SK-N-SH (cell line): ENCODE data around the gene OCA2. TPM values are rescaled to one million over a fixed set of nuclear protein-coding genes. Genes with fewer than 3 reads are reported as not detected.

ENCODE experiments used
- CTCF ChIA-PET: fragments of 300-600, 350-600 bp; formaldehyde crosslinking; extraction: SDS; loops from one replicate; lab custom pipeline; 2021; lab: Yijun Ruan, JAX
- POLR2A ChIA-PET: fragments of 350-600 bp; sonication (Branson Sonifier 250); formaldehyde crosslinking; extraction: SDS; loops from one replicate; lab custom pipeline; 2020; ENCODE audit warnings: antibody characterized with exemption, inconsistent platforms; lab: Yijun Ruan, JAX
- DNase-seq: peaks from one replicate; pipeline ENCODE4 v3.0.0; 2012
- H2AFZ ChIP-seq: fragments of 200-600 bp; sonication (generic); 2 replicates; pipeline ENCODE4 v1.8.1; 2016; ENCODE audit warnings: antibody characterized with exemption, mild to moderate bottlenecking, low read depth
- H3F3A ChIP-seq: fragments of 200-600 bp; sonication (generic); replicated peaks from 2 replicates; pipeline ENCODE3; 2016; ENCODE audit warnings: antibody characterized with exemption, mild to moderate bottlenecking; ENCODE audit not compliant: insufficient read depth
- H3K27ac ChIP-seq, 2 experiments: fragments of 200-500 bp in 1 of 2; fragments of 200-600 bp in 1 of 2; sonication (Bioruptor generic) in 1 of 2; sonication (generic), shearing (Covaris generic) in 1 of 2; 2 replicates each; pipeline versions ENCODE4 v1.5.1 to v1.6.1; 2014 to 2016; ENCODE audit warnings: low read depth in 2 of 2, inconsistent platforms in 1 of 2, low read length in 1 of 2, mild to moderate bottlenecking in 1 of 2, mixed read lengths in 1 of 2
- H3K27me3 ChIP-seq: fragments of 200-600 bp; sonication (generic), shearing (Covaris generic); 2 replicates; pipeline ENCODE4 v1.6.1; 2016; ENCODE audit warnings: mixed run types; ENCODE audit not compliant: insufficient read depth
- H3K36me3 ChIP-seq, 2 experiments: fragments of 200-500 bp in 1 of 2; fragments of 200-600 bp in 1 of 2; sonication (Bioruptor generic) in 1 of 2; sonication (generic) in 1 of 2; replicated peaks in 1 of 2; 2 replicates each; pipeline versions ENCODE3 to v1.5.1; 2014 to 2016; ENCODE audit warnings: low read length in 1 of 2, mild to moderate bottlenecking in 1 of 2; ENCODE audit not compliant: insufficient read depth in 2 of 2, control insufficient read depth in 1 of 2
- H3K4me1 ChIP-seq, 2 experiments: fragments of 200-500 bp in 1 of 2; fragments of 200-600 bp in 1 of 2; sonication (Bioruptor generic) in 1 of 2; sonication (generic), shearing (Covaris generic) in 1 of 2; 2 replicates each; pipeline versions ENCODE4 v1.5.1 to v1.6.1; 2014 to 2016; ENCODE audit warnings: low read depth in 1 of 2, low read length in 1 of 2, mixed run types in 1 of 2; ENCODE audit not compliant: insufficient read depth in 2 of 2, control insufficient read depth in 1 of 2
- H3K4me2 ChIP-seq: fragments of 200-600 bp; sonication (generic), shearing (Covaris generic); 2 replicates; pipeline ENCODE4 v1.6.1; 2017; ENCODE audit warnings: mixed run types
- H3K4me3 ChIP-seq, 2 experiments: fragments of 200-500 bp in 1 of 2; fragments of 200-600 bp in 1 of 2; sonication (Bioruptor generic) in 1 of 2; sonication (generic), shearing (Covaris generic) in 1 of 2; 2 replicates each; pipeline versions ENCODE4 v1.5.1 to v1.8.1; 2014 to 2016; ENCODE audit warnings: low read depth in 2 of 2, inconsistent platforms in 1 of 2, low read length in 1 of 2, mild to moderate bottlenecking in 1 of 2, mixed read lengths in 1 of 2, moderate library complexity in 1 of 2
- H3K79me2 ChIP-seq: fragments of 200-600 bp; sonication (generic); 2 replicates; pipeline ENCODE4 v1.8.1; 2017; ENCODE audit warnings: mild to moderate bottlenecking; ENCODE audit not compliant: insufficient read depth
- H3K9ac ChIP-seq: fragments of 200-600 bp; sonication (generic); 2 replicates; pipeline ENCODE4 v1.6.1; 2017; ENCODE audit warnings: mixed run types
- H3K9me2 ChIP-seq: fragments of 200-600 bp; sonication (generic); 2 replicates; pipeline ENCODE4 v1.6.1; 2017; ENCODE audit warnings: mixed run types
- H3K9me3 ChIP-seq: fragments of 200-600 bp; sonication (generic); 2 replicates; pipeline ENCODE4 v1.6.1; 2017; ENCODE audit warnings: mixed run types, mild to moderate bottlenecking, moderate library complexity
- H4K20me1 ChIP-seq: fragments of 200-600 bp; sonication (generic); 2 replicates; pipeline ENCODE4 v1.6.1; 2017; ENCODE audit warnings: mild to moderate bottlenecking, mixed run types; ENCODE audit not compliant: insufficient read depth
- CHD2 ChIP-seq: fragments of 150-350 bp; IDR thresholded peaks from 2 replicates; pipeline ENCODE4 v1.6.1; 2018; ENCODE audit warnings: low read length; ENCODE audit not compliant: partially characterized antibody
- ELF1 ChIP-seq: IDR thresholded peaks from 2 replicates; pipeline ENCODE4 v1.4.0; 2012
- FOSL2 ChIP-seq: IDR thresholded peaks from 2 replicates; pipeline ENCODE4 v1.4.0; 2012; ENCODE audit warnings: low read depth, mild to moderate bottlenecking, moderate library complexity, borderline replicate concordance
- FOXJ3 ChIP-seq: sonication (generic); formaldehyde crosslinking; IDR thresholded peaks from 2 replicates; pipeline ENCODE4 v1.5.1; 2020; ENCODE audit warnings: mild to moderate bottlenecking, missing genetic modification reagents
- NRF1 ChIP-seq: IDR thresholded peaks from 2 replicates; pipeline ENCODE4 v1.6.1; 2012; ENCODE audit warnings: low read depth, mild to moderate bottlenecking, low read length
- PBX3 ChIP-seq: IDR thresholded peaks from 2 replicates; pipeline ENCODE4; 2012
- POLR2AphosphoS5 ChIP-seq: IDR thresholded peaks from 2 replicates; pipeline ENCODE4 v1.6.1; 2012; ENCODE audit warnings: low read depth, low read length
- RFX5 ChIP-seq: IDR thresholded peaks from 2 replicates; pipeline ENCODE4 v1.6.1; 2012; ENCODE audit warnings: mild to moderate bottlenecking, improper control_type of control experiment, low read length
- RXRA ChIP-seq: IDR thresholded peaks from 2 replicates; pipeline ENCODE4 v1.4.0; 2012; ENCODE audit warnings: low read depth, mild to moderate bottlenecking, borderline replicate concordance
- SMC3 ChIP-seq: IDR thresholded peaks from 2 replicates; pipeline ENCODE4 v1.6.1; 2012; ENCODE audit warnings: low read depth, low read length, improper control_type of control experiment
- TAF1 ChIP-seq: IDR thresholded peaks from 2 replicates; pipeline ENCODE4 v1.6.1; 2012; ENCODE audit warnings: low read depth, mild to moderate bottlenecking, low read length, moderate library complexity, borderline replicate concordance
- YY1 ChIP-seq: IDR thresholded peaks from 2 replicates; pipeline ENCODE4 v1.4.0; 2012; ENCODE audit warnings: low read depth, mild to moderate bottlenecking
- ZBTB33 ChIP-seq: IDR thresholded peaks from 2 replicates; pipeline ENCODE4 v1.4.0; 2012; ENCODE audit warnings: low read depth, borderline replicate concordance
- WGBS: methylation state at CpG from one replicate; pipeline ENCODE4 v1.1.6; 2017; ENCODE audit warnings: low lambda C conversion rate; 5-methylcytosine and 5-hydroxymethylcytosine counted together
- polyA plus RNA-seq, 3 experiments: library from polyadenylated mRNA; depleted of rRNA; stranded (reverse); fragments of >200 nt; gene quantifications; 2 replicates each; pipeline ENCODE4 v1.2.3, GENCODE V29; 2012

Gene OCA2
- polyA plus RNA-seq, 1 of the 3 experiments (the other 2 are of a cell fraction): 0.16 TPM

GRCh38 chr15:28060005-28060404 lies 39.1 kb downstream of the OCA2 start:
- peaks cover 0 to 13% of the 10 kb centered on the region in 2 experiments; a peak in 1 of 4 replicates for H3K4me1 ChIP-seq
- no peaks in the 10 kb centered on the region for H3K9me3 ChIP-seq
- no peak overlapping the region for H2AFZ ChIP-seq
- no peaks in the 10 kb centered on the region for H3K79me2 ChIP-seq
- no peak overlapping the region for H3K9ac ChIP-seq
- no peaks in the 10 kb centered on the region for H3F3A ChIP-seq
- no peak for TF ChIP-seq YY1
- TF ChIP-seq ELF1: no peak
- TF ChIP-seq SMC3: no peak
- no peak for TF ChIP-seq FOSL2
- TF ChIP-seq TAF1: no peak
- TF ChIP-seq PBX3: no peak
- TF ChIP-seq POLR2AphosphoS5: no peak
- TF ChIP-seq FOXJ3: no peak
- DNase-seq: no peak
- no peaks in the 10 kb centered on the region for H3K9me2 ChIP-seq
- H3K27ac ChIP-seq: no peak overlapping the region
- no peaks in the 10 kb centered on the region for H3K27me3 ChIP-seq
- WGBS: 67% methylated on average over 6 of the region's 8 CpGs
- no peak overlapping the region for H3K4me3 ChIP-seq
- H3K36me3 ChIP-seq: no peaks in the 10 kb centered on the region
- H3K4me2 ChIP-seq: no peak overlapping the region
- H4K20me1 ChIP-seq: no peaks in the 10 kb centered on the region
- CTCF ChIA-PET: interaction anchor here (0.8 to 5.9 kb wide), 4 partner anchors 8 to 348 kb away, joined by 3 to 26 read pairs (median 3); no protein-coding TSS in a partner anchor
- POLR2A ChIA-PET: no interaction called here

- Histone ChIP-seq H3K27me3 (no peaks in the 10 kb centered on the region), H3K4me1 (peaks cover 0 to 14% of the 10 kb centered on the region in 2 experiments; a peak in 1 of 4 replicates), H3K9ac (no peak overlapping the region), H3K9me2 (no peaks in the 10 kb centered on the region), H4K20me1 (no peaks in the 10 kb centered on the region), H3K36me3 (no peaks in the 10 kb centered on the region), H3K4me2 (no peak overlapping the region), H3K27ac (no peak overlapping the region)
- CTCF ChIA-PET: interaction anchor here (5.9 kb wide), 1 partner anchor 37 kb away, joined by 26 read pairs; no protein-coding TSS in a partner anchor
- WGBS: 73% methylated on average over 6 of the region's 6 CpGs
- TF ChIP-seq ZBTB33: no peak
- no peak for TF ChIP-seq FOXJ3
- no peak for TF ChIP-seq YY1
- TF ChIP-seq POLR2AphosphoS5: no peak
- no peak for TF ChIP-seq RXRA
- TF ChIP-seq CHD2: no peak
- TF ChIP-seq NRF1: no peak
- no peak for TF ChIP-seq RFX5
- TF ChIP-seq, all 33 proteins: peak for 0
- no peak for DNase-seq
- Histone ChIP-seq H3K79me2 (no peaks in the 10 kb centered on the region), H3F3A (no peaks in the 10 kb centered on the region), H2AFZ (no peak overlapping the region), H3K4me3 (no peak overlapping the region), H3K9me3 (no peaks in the 10 kb centered on the region)
- POLR2A ChIA-PET: no interaction called here
Observed at GRCh38 chr15:28058082-28058481, 41.0 kb downstream of the OCA2 start.
